ENCODE results near the gene NR6A1. TPM values are rescaled to one million over a fixed set of nuclear protein-coding genes. Genes with fewer than 3 reads are reported as not detected.
A peak's percentile ranks its signal among the peaks of the same experiment; 100 is the strongest.

Gene NR6A1
- total and polyA plus RNA-seq, 2 of the 13 experiments (the other 11 are each of a cell fraction or from before 2014, with no cell fraction given): 28.1 to 31.5 TPM

DNA sequence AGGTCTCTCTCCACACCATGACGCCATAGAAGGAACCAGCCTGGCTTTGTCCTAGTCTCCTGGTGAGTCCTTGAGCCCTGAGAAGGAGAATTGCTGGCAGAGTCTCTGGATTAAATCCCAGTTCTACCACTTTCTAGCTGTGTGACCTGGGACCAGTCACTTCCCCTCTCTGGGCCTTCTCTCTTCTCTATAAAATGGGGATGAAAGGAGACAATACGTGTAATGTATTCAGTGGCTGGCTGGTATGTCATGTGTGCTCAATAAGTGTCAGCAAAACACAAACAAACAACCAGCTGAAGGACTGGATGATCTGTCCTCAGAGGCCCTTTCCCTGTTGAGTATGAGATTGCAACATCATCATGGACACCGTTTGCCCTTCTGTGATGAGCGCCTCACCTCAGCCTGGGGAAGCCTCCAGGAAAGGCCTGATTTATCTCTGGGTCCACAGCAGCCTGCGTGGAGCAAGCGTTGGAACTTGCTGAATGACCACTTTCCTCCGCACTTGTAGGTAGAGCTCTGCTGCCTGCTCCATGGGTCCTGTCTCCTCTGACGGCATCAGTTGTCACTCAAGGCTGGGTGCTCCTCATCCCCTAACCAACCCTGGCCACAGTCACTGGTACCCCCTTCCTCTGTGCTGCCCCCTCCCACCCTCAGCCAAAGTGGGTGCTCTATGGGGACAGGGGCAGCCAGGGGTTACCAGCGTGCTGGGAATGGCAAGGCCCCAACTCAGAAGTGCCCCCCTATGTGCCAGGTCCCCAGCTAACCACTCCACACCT is 260.3 kb downstream of the NR6A1 start (continued):
- TF ChIP-seq ZFAT (CRISPR knock-in tag; conservative IDR thresholded peaks at IDR 0.05) (no peak), JUND (CRISPR knock-in tag; IDR thresholded peaks at IDR 0.05) (peak; percentile 29; the same call in 1 of the 2 replicates), ATRX (CRISPR knock-in tag; IDR thresholded peaks at IDR 0.05; ENCODE audit: borderline replicate concordance) (no peak), NFE2L2 (IDR thresholded peaks at IDR 0.05; ENCODE audit: low read length) (no peak), KAT8 (CRISPR knock-in tag; IDR thresholded peaks at IDR 0.05) (no peak), IKZF5 (CRISPR knock-in tag; IDR thresholded peaks at IDR 0.05) (peak; percentile 69), FOXK2 (IDR thresholded peaks at IDR 0.05) (0 out of 2 replicates have a peak, but pooled peaks have one; percentile 33), MAZ (IDR thresholded peaks at IDR 0.05; ENCODE audit: borderline replicate concordance, low read depth, low read length) (peak; percentile 27; the same call in 1 of the 2 replicates), MAZ (CRISPR knock-in tag; IDR thresholded peaks at IDR 0.05; ENCODE audit: low read depth) (no peak; the same call in 1 of the 2 replicates), ATF7 (IDR thresholded peaks at IDR 0.05) (peak; percentile 18; the same call in 1 of the 2 replicates), ATF7 (CRISPR knock-in tag; IDR thresholded peaks at IDR 0.05) (no peak), PAF1 (CRISPR knock-in tag; IDR thresholded peaks at IDR 0.05) (no peak), SNAPC5 (CRISPR knock-in tag; IDR thresholded peaks at IDR 0.05; ENCODE audit: borderline replicate concordance) (no peak), ZNF737 (CRISPR knock-in tag; IDR thresholded peaks at IDR 0.05; ENCODE audit: borderline replicate concordance) (no peak; the same call in 1 of the 2 replicates), TEAD2 (CRISPR knock-in tag; IDR thresholded peaks at IDR 0.05) (no peak), POLR2A (IDR thresholded peaks at IDR 0.05; ENCODE audit: insufficient read depth in 1 of 2, low read depth in 2 of 2, low read length in 2 of 2) (no peak; a peak in 1 of 4 replicates), TAF1 (CRISPR knock-in tag; IDR thresholded peaks at IDR 0.05) (0 out of 2 replicates have a peak, but pooled peaks have one; percentile 2), PLSCR1 (CRISPR knock-in tag; IDR thresholded peaks at IDR 0.05; ENCODE audit: borderline replicate concordance) (no peak), SNAI1 (CRISPR knock-in tag; IDR thresholded peaks at IDR 0.05; ENCODE audit: borderline replicate concordance) (no peak), ZNF564 (CRISPR knock-in tag; IDR thresholded peaks at IDR 0.05) (no peak)
- TF ChIP-seq, protein P1, sequence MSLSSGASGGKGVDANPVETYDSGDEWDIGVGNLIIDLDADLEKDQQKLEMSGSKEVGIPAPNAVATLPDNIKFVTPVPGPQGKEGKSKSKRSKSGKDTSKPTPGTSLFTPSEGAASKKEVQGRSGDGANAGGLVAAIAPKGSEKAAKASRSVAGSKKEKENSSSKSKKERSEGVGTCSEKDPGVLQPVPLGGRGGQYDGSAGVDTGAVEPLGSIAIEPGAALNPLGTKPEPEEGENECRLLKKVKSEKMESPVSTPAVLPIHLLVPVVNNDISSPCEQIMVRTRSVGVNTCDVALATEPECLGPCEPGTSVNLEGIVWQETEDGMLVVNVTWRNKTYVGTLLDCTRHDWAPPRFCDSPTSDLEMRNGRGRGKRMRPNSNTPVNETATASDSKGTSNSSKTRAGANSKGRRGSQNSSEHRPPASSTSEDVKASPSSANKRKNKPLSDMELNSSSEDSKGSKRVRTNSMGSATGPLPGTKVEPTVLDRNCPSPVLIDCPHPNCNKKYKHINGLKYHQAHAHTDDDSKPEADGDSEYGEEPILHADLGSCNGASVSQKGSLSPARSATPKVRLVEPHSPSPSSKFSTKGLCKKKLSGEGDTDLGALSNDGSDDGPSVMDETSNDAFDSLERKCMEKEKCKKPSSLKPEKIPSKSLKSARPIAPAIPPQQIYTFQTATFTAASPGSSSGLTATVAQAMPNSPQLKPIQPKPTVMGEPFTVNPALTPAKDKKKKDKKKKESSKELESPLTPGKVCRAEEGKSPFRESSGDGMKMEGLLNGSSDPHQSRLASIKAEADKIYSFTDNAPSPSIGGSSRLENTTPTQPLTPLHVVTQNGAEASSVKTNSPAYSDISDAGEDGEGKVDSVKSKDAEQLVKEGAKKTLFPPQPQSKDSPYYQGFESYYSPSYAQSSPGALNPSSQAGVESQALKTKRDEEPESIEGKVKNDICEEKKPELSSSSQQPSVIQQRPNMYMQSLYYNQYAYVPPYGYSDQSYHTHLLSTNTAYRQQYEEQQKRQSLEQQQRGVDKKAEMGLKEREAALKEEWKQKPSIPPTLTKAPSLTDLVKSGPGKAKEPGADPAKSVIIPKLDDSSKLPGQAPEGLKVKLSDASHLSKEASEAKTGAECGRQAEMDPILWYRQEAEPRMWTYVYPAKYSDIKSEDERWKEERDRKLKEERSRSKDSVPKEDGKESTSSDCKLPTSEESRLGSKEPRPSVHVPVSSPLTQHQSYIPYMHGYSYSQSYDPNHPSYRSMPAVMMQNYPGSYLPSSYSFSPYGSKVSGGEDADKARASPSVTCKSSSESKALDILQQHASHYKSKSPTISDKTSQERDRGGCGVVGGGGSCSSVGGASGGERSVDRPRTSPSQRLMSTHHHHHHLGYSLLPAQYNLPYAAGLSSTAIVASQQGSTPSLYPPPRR (CRISPR knock-in tag; IDR thresholded peaks at IDR 0.05; ENCODE audit: borderline replicate concordance): no peak; the same call in 1 of the 2 replicates
- TF ChIP-seq, protein P2, sequence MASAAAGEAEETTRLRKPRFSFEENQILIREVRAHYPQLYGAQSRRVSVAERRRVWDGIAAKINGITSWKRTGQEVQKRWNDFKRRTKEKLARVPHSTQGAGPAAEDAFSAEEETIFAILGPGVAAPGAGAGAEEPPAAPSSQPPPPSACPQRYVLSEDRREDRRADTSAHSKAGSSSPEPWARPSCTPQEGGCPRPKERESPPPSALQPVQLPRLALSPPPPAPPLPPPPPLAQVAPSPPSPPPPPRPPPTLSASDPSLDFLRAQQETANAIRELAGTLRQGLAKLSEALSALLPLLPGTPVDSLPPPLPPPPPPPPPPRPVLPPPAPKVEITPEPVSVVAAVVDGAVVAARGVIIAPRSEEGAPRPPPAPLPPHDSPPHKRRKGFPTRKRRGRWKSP (CRISPR knock-in tag; IDR thresholded peaks at IDR 0.05): 0 out of 2 replicates have a peak, but pooled peaks have one; percentile 7
- TF ChIP-seq, protein P3, sequence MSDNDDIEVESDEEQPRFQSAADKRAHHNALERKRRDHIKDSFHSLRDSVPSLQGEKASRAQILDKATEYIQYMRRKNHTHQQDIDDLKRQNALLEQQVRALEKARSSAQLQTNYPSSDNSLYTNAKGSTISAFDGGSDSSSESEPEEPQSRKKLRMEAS (IDR thresholded peaks at IDR 0.05): no peak
